HepG2 (cell line): Measurements from ENCODE around the gene DPH6. TPM values are rescaled to one million over a fixed set of nuclear protein-coding genes. Genes with fewer than 3 reads are reported as not detected.

Experiments
- AKAP8 ChIP-seq: sonication (generic); formaldehyde crosslinking; IDR thresholded peaks from 2 replicates; pipeline ENCODE4 v1.5.1; 2020; ENCODE audit warnings: mild to moderate bottlenecking, missing genetic modification reagents
- ARID4A ChIP-seq: sonication (generic); formaldehyde crosslinking; IDR thresholded peaks from 2 replicates; pipeline ENCODE4 v1.5.0; 2020; ENCODE audit warnings: mild to moderate bottlenecking, missing genetic modification reagents, borderline replicate concordance
- EEA1 ChIP-seq: sonication (generic); formaldehyde crosslinking; IDR thresholded peaks from 2 replicates; pipeline ENCODE4 v1.5.1; 2020; ENCODE audit warnings: mild to moderate bottlenecking, missing genetic modification reagents, borderline replicate concordance
- FOXC1 ChIP-seq: sonication (generic); formaldehyde crosslinking; IDR thresholded peaks from 2 replicates; pipeline ENCODE4 v1.8.0; 2022; ENCODE audit warnings: mild to moderate bottlenecking, missing genetic modification reagents, borderline replicate concordance
- HINFP ChIP-seq: sonication (generic); formaldehyde crosslinking; IDR thresholded peaks from 2 replicates; pipeline ENCODE4 v1.4.0; 2020; ENCODE audit warnings: low read depth, mild to moderate bottlenecking, missing genetic modification reagents
- LBX2 ChIP-seq: sonication (generic); formaldehyde crosslinking; IDR thresholded peaks from 2 replicates; pipeline ENCODE4 v1.5.0; 2020; ENCODE audit warnings: missing genetic modification reagents, mild to moderate bottlenecking, borderline replicate concordance
- LRRFIP1 ChIP-seq: sonication (generic); formaldehyde crosslinking; conservative IDR thresholded peaks from 2 replicates; pipeline ENCODE4 v1.4.0; 2020; ENCODE audit warnings: missing genetic modification reagents
- MYC ChIP-seq: sonication (generic); formaldehyde crosslinking; IDR thresholded peaks from 2 replicates; pipeline ENCODE4 v1.9.0; 2021; ENCODE audit warnings: missing genetic modification reagents, borderline replicate concordance
- NFE2L1 ChIP-seq: sonication (generic); formaldehyde crosslinking; IDR thresholded peaks from 2 replicates; pipeline ENCODE4 v1.4.0; 2020; ENCODE audit warnings: missing genetic modification reagents, mild to moderate bottlenecking, borderline replicate concordance
- SMC3 ChIP-seq: IDR thresholded peaks from 2 replicates; pipeline ENCODE4 v1.6.1; 2011; ENCODE audit warnings: low read length, improper control_type of control experiment
- YY1 ChIP-seq: IDR thresholded peaks from 2 replicates; pipeline ENCODE4 v1.6.1; 2011; ENCODE audit warnings: low read length, low read depth, moderate library complexity, mild to moderate bottlenecking; ENCODE audit not compliant: insufficient read depth, insufficient replicate concordance
- ZNF234 ChIP-seq: sonication (generic); formaldehyde crosslinking; conservative IDR thresholded peaks from 2 replicates; pipeline ENCODE4 v1.5.1; 2020; ENCODE audit warnings: mild to moderate bottlenecking, missing genetic modification reagents
- ZNF251 ChIP-seq: sonication (generic); formaldehyde crosslinking; IDR thresholded peaks from 2 replicates; pipeline ENCODE4 v1.9.0; 2021; ENCODE audit warnings: mild to moderate bottlenecking, missing genetic modification reagents
- ZNF3 ChIP-seq: IDR thresholded peaks from 2 replicates; pipeline ENCODE4 v1.7.0; 2017; ENCODE audit warnings: inconsistent platforms
- ZNF343 ChIP-seq: sonication (generic); formaldehyde crosslinking; IDR thresholded peaks from 2 replicates; pipeline ENCODE4 v1.4.0; 2020; ENCODE audit warnings: mild to moderate bottlenecking, missing genetic modification reagents
- ZNF430 ChIP-seq: sonication (generic); formaldehyde crosslinking; IDR thresholded peaks from 2 replicates; pipeline ENCODE4 v1.9.0; 2021; ENCODE audit warnings: mild to moderate bottlenecking, missing genetic modification reagents
- ZNF432 ChIP-seq: sonication (generic); formaldehyde crosslinking; IDR thresholded peaks from 2 replicates; pipeline ENCODE4 v1.5.0; 2020; ENCODE audit warnings: missing genetic modification reagents, mild to moderate bottlenecking, borderline replicate concordance
- ZNF460 ChIP-seq: sonication (generic); formaldehyde crosslinking; IDR thresholded peaks from 2 replicates; pipeline ENCODE4 v1.5.1; 2020; ENCODE audit warnings: missing genetic modification reagents, mild to moderate bottlenecking, borderline replicate concordance
- ZNF549 ChIP-seq: sonication (generic); formaldehyde crosslinking; IDR thresholded peaks from 2 replicates; pipeline ENCODE4 v1.5.0; 2020; ENCODE audit warnings: missing genetic modification reagents
- ZNF7 ChIP-seq: IDR thresholded peaks from 2 replicates; pipeline ENCODE4 v1.6.1; 2016; ENCODE audit warnings: missing biosample characterization, missing genetic modification reagents
- ZNF740 ChIP-seq: sonication (generic); formaldehyde crosslinking; IDR thresholded peaks from 2 replicates; pipeline ENCODE4 v1.4.0; 2020; ENCODE audit warnings: missing genetic modification reagents
- polyA plus RNA-seq, 8 experiments: library from polyadenylated mRNA; depleted of rRNA in 3 of 8; stranded (reverse) in 7 of 8; unstranded in 1 of 8; fragments of >200 nt; fragmentation: Illumina TruSeq in 4 of 8; extraction: Trizol in 4 of 8; gene quantifications; 2 replicates each; pipeline versions ENCODE4 v1.2.1 to v1.2.3, GENCODE V29; 2011 to 2016; ENCODE audit warnings: low read depth in 4 of 8, missing spikeins in 1 of 8, mixed read lengths in 1 of 8; ENCODE audit not compliant: insufficient read depth in 1 of 8
- total RNA-seq, 5 experiments: library from RNA; depleted of rRNA; stranded (reverse); fragments of >200 nt; fragmentation: Illumina TruSeq; extraction: Trizol; gene quantifications; 2 replicates each; pipeline ENCODE4 v1.2.3, GENCODE V29; 2016; ENCODE audit warnings: low read depth in 1 of 5

The DPH6 gene
- total and polyA plus RNA-seq, 2 of the 13 experiments (the other 11 are each of a cell fraction or from before 2014, with no cell fraction given) = 10.2 to 25.8 TPM

GRCh38 chr15:35545824-35546510 is at the start of gene DPH6 (continued):
- TF ChIP-seq ZNF740 (no peak), ARID4A (CRISPR knock-in tag) (peak; percentile 71; the same call in 1 of the 2 replicates), SMC3 (no peak), NFE2L1 (CRISPR knock-in tag) (no peak), ZNF251 (no peak; the same call in 1 of the 2 replicates), LBX2 (CRISPR knock-in tag) (no peak), ZNF460 (CRISPR knock-in tag) (no peak), ZNF3 (CRISPR knock-in tag) (no peak), ZNF430 (CRISPR knock-in tag) (no peak), ZNF343 (CRISPR knock-in tag) (0 out of 2 replicates have a peak, but pooled peaks have one; percentile 45), ZNF549 (CRISPR knock-in tag) (no peak), EEA1 (CRISPR knock-in tag) (peak; percentile 61), ZNF432 (CRISPR knock-in tag) (no peak; the same call in 1 of the 2 replicates), ZNF234 (CRISPR knock-in tag) (no peak; the same call in 1 of the 2 replicates), MYC (peak; percentile 90), LRRFIP1 (CRISPR knock-in tag) (no peak), ZNF7 (CRISPR knock-in tag) (no peak), FOXC1 (CRISPR knock-in tag) (peak; percentile 13; the same call in 1 of the 2 replicates), YY1 (peak; percentile 35), HINFP (peak; percentile 96; the same call in 1 of the 2 replicates), AKAP8 (CRISPR knock-in tag) (no peak)
